HCT116 (cell line): ENCODE measurements around the gene CDH4. TPM values are rescaled to one million over a fixed set of nuclear protein-coding genes. Genes with fewer than 3 reads are reported as not detected.
"Not testable (repeated sequence)": the region's sequence is repeated elsewhere in the genome, so short reads cannot be mapped to it uniquely, and the experiment has no call there.

Source experiments
- ATAC-seq: fragments of 200-7000 bp; cut with Tn5 transposase; 2 replicates; pipeline ENCODE4 v1.9.1; 2020; ENCODE audit warnings: mild to moderate bottlenecking, moderate library complexity
- BruUV-seq: library from RNA; stranded (reverse); fragments of 400-500 nt; replicated peaks from 2 replicates; lab custom pipeline; 2021; lab: Mats Ljungman, UMichigan
- CTCF ChIA-PET: fragments of 300-600 bp; sonication (Branson Sonifier 250); formaldehyde crosslinking; loops from one replicate; lab custom pipeline; 2021; ENCODE audit warnings: antibody characterized with exemption; lab: Charles Lee
- POLR2A ChIA-PET: fragments of 300-600, 350-600 bp; sonication (Branson Sonifier 250); formaldehyde crosslinking; loops from one replicate; lab custom pipeline; 2021; ENCODE audit warnings: antibody characterized with exemption; lab: Charles Lee
- RAD21 ChIA-PET, 2 experiments: fragments of 300-600 bp; sonication (Branson Sonifier 250); formaldehyde crosslinking; loops; one replicate each; lab custom pipeline; 2023; ENCODE audit warnings: low total read pairs in 2 of 2; ENCODE audit not compliant: uncharacterized antibody in 2 of 2, unreplicated experiment in 2 of 2, low non-redundant PET in 1 of 2; lab: Charles Lee
- DNase-seq: peaks from one replicate; pipeline ENCODE4 v3.0.0-alpha.2; 2010; ENCODE audit warnings: low read depth, low spot score
- H2AFZ ChIP-seq: fragments of 200-600 bp; shearing (Covaris generic), sonication (generic); 2 replicates; pipeline ENCODE4 v1.6.1; 2017; ENCODE audit warnings: low read depth, mixed run types, mixed read lengths, antibody characterized with exemption, low read length; ENCODE audit not compliant: poor library complexity, severe bottlenecking
- H3K27ac ChIP-seq: 2 replicates; pipeline ENCODE4 v1.5.1; 2012; ENCODE audit warnings: low read depth, low read length
- H3K27me3 ChIP-seq: fragments of 200-600 bp; sonication (generic); 2 replicates; pipeline ENCODE4 v1.6.1; 2016; ENCODE audit warnings: mixed run types, low read length, mixed read lengths; ENCODE audit not compliant: insufficient read depth
- H3K36me3 ChIP-seq, 2 experiments: fragments of 200-500 bp in 1 of 2; fragments of 200-600 bp in 1 of 2; sonication (Bioruptor generic) in 1 of 2; sonication (generic) in 1 of 2; 2 replicates each; pipeline versions ENCODE4 v1.5.1 to v1.6.1; 2014 to 2016; ENCODE audit warnings: low read length in 2 of 2, inconsistent platforms in 1 of 2, mixed read lengths in 1 of 2, mixed run types in 1 of 2; ENCODE audit not compliant: insufficient read depth in 2 of 2, control insufficient read depth in 1 of 2
- H3K4me1 ChIP-seq, 2 experiments: fragments of 200-600 bp in 1 of 2; sonication (generic) in 1 of 2; 2 replicates each; pipeline versions ENCODE4 v1.5.1 to v1.6.1; 2012 to 2017; ENCODE audit warnings: low read length in 2 of 2, inconsistent platforms in 1 of 2, mild to moderate bottlenecking in 1 of 2, mixed read lengths in 1 of 2, mixed run types in 1 of 2, moderate library complexity in 1 of 2; ENCODE audit not compliant: insufficient read depth in 2 of 2, control insufficient read depth in 1 of 2
- H3K4me2 ChIP-seq: fragments of 200-600 bp; sonication (generic); 2 replicates; pipeline ENCODE4 v1.6.1; 2017; ENCODE audit warnings: mixed run types, low read length, mixed read lengths
- H3K4me3 ChIP-seq, 2 experiments: fragments of 200-600 bp in 1 of 2; sonication (generic) in 1 of 2; replicated peaks in 1 of 2; 2 replicates each; pipeline ENCODE4 v1.5.1; 2011 to 2016; ENCODE audit warnings: low read length in 2 of 2, control low read depth in 1 of 2, low read depth in 1 of 2, mild to moderate bottlenecking in 1 of 2, mixed read lengths in 1 of 2, mixed run types in 1 of 2
- H3K79me2 ChIP-seq: fragments of 200-600 bp; sonication (generic); 2 replicates; pipeline ENCODE4 v1.6.1; 2017; ENCODE audit warnings: mild to moderate bottlenecking, mixed run types, low read length, moderate library complexity, mixed read lengths; ENCODE audit not compliant: insufficient read depth
- H3K9ac ChIP-seq: fragments of 200-600 bp; sonication (generic); 2 replicates; pipeline ENCODE4 v1.6.1; 2016; ENCODE audit warnings: low read length, mixed read lengths
- H3K9me2 ChIP-seq: fragments of 200-600 bp; sonication (generic), shearing (Covaris generic); 2 replicates; pipeline ENCODE4 v1.6.1; 2017; ENCODE audit warnings: mixed run types, mild to moderate bottlenecking, moderate library complexity; ENCODE audit not compliant: insufficient read depth
- H3K9me3 ChIP-seq, 2 experiments: fragments of 200-500 bp in 1 of 2; fragments of 200-600 bp in 1 of 2; sonication (Bioruptor generic) in 1 of 2; sonication (generic) in 1 of 2; 2 replicates each; pipeline ENCODE4 v1.6.1; 2014 to 2017; ENCODE audit warnings: low read length in 2 of 2, mixed read lengths in 2 of 2, inconsistent platforms in 1 of 2, low read depth in 1 of 2, mild to moderate bottlenecking in 1 of 2, mixed run types in 1 of 2, moderate library complexity in 1 of 2; ENCODE audit not compliant: control insufficient read depth in 1 of 2, insufficient read depth in 1 of 2
- H4K20me1 ChIP-seq: fragments of 200-600 bp; sonication (generic), shearing (Covaris generic); 2 replicates; pipeline ENCODE4 v1.6.1; 2017; ENCODE audit warnings: mixed run types, mild to moderate bottlenecking, moderate library complexity; ENCODE audit not compliant: insufficient read depth
- CBX3 ChIP-seq: IDR thresholded peaks from 2 replicates; pipeline ENCODE4 v1.6.1; 2012; ENCODE audit warnings: low read depth
- CEBPB ChIP-seq: IDR thresholded peaks from 2 replicates; pipeline ENCODE4 v1.6.1; 2012; ENCODE audit warnings: low read depth
- EGR1 ChIP-seq: IDR thresholded peaks from 2 replicates; pipeline ENCODE4 v1.6.1; 2012; ENCODE audit warnings: low read depth
- EZH2 ChIP-seq: fragments of 200-600 bp; sonication (generic); IDR thresholded peaks from 2 replicates; pipeline ENCODE4 v1.6.1; 2017; ENCODE audit warnings: antibody characterized with exemption, mixed run types
- EZH2phosphoT487 ChIP-seq: fragments of 200-600 bp; IDR thresholded peaks from 2 replicates; pipeline ENCODE4 v1.6.1; 2018; ENCODE audit warnings: antibody characterized with exemption, borderline replicate concordance
- POLR2AphosphoS5 ChIP-seq: IDR thresholded peaks from 2 replicates; pipeline ENCODE4 v1.6.1; 2011; ENCODE audit warnings: mild to moderate bottlenecking, low read depth, low read length, moderate library complexity
- RAD21 ChIP-seq: IDR thresholded peaks from 2 replicates; pipeline ENCODE4 v1.6.1; 2012; ENCODE audit warnings: low read depth, mild to moderate bottlenecking
- REST ChIP-seq: IDR thresholded peaks from 2 replicates; pipeline ENCODE4 v1.6.1; 2012; ENCODE audit warnings: low read depth
- SP1 ChIP-seq: IDR thresholded peaks from 2 replicates; pipeline ENCODE4 v1.6.1; 2012; ENCODE audit warnings: low read depth
- TCF7L2 ChIP-seq: IDR thresholded peaks from 2 replicates; pipeline ENCODE4 v1.7.0; 2011; ENCODE audit warnings: borderline replicate concordance, inconsistent platforms; ENCODE audit not compliant: insufficient read depth, insufficient read length; ENCODE audit errors: extremely low read depth
- YY1 ChIP-seq: IDR thresholded peaks from 2 replicates; pipeline ENCODE4 v1.6.1; 2011; ENCODE audit warnings: low read length, low read depth, moderate library complexity, mild to moderate bottlenecking; ENCODE audit not compliant: insufficient replicate concordance; ENCODE audit errors: extremely low read depth
- ZFX ChIP-seq: fragments of 450-650 bp; IDR thresholded peaks from 2 replicates; pipeline ENCODE4 v1.6.1; 2017
- intact Hi-C: fragments of 100-400 bp; cut with micrococcal nuclease; formaldehyde crosslinking; loops from 2 replicates; pipeline ENCODE4 v1.10.0; 2022
- total RNA-seq: library from RNA; stranded (reverse); gene quantifications from one replicate; pipeline ENCODE4 v1.2.1, GENCODE V29; 2021; ENCODE audit not compliant: unreplicated experiment

Gene CDH4
- total RNA-seq, 1 experiment from 2014 or later = not detected

- H3K4me2 ChIP-seq, H3K36me3 ChIP-seq, H3K27me3 ChIP-seq, RAD21 ChIA-PET, ATAC-seq, H3K4me3 ChIP-seq, BruUV-seq, H3K9ac ChIP-seq, H4K20me1 ChIP-seq, DNase-seq, intact Hi-C loops, H3K9me2 ChIP-seq, H3K27ac ChIP-seq, POLR2A ChIA-PET, CTCF ChIA-PET, H2AFZ ChIP-seq, H3K79me2 ChIP-seq, H3K4me1 ChIP-seq: not testable (repeated sequence)
- H3K9me3 ChIP-seq = peaks cover 0 to 12% of the 10 kb centered on the region in 2 experiments; a peak in 2 of 4 replicates
Measured at GRCh38 chr20:61273024-61273423, 21.0 kb downstream of the CDH4 start.

- RAD21 ChIA-PET, H3K4me3 ChIP-seq, H4K20me1 ChIP-seq, H3K79me2 ChIP-seq, H3K9ac ChIP-seq, H3K4me1 ChIP-seq, H3K9me2 ChIP-seq, H3K36me3 ChIP-seq, BruUV-seq, DNase-seq, intact Hi-C loops, H3K4me2 ChIP-seq, ATAC-seq, H2AFZ ChIP-seq, POLR2A ChIA-PET, H3K27me3 ChIP-seq, H3K27ac ChIP-seq, CTCF ChIA-PET: not testable (repeated sequence)
- H3K9me3 ChIP-seq = peaks cover under 1 to 18% of the 10 kb centered on the region in 2 experiments; a peak in 2 of 4 replicates
Measured at GRCh38 chr20:61273666-61274065, 21.6 kb downstream of the CDH4 start.

- BruUV-seq = no TSS peak
- ChIA-PET CTCF (no interaction called here), RAD21 (no interaction called here), POLR2A (no interaction called here)
- no peak overlapping the region for H3K27ac ChIP-seq
- no peaks in the 10 kb centered on the region for H3K9me2 ChIP-seq
- H3K4me1 ChIP-seq = no peaks in the 10 kb centered on the region
- H2AFZ ChIP-seq = no peak overlapping the region
- H4K20me1 ChIP-seq = no peaks in the 10 kb centered on the region
- peaks cover 4 to 15% of the 10 kb centered on the region in 2 experiments; a peak in 2 of 4 replicates for H3K9me3 ChIP-seq
- no peaks in the 10 kb centered on the region for H3K79me2 ChIP-seq
- DNase-seq (no peak), ATAC-seq (no peak)
- no peak overlapping the region for H3K4me3 ChIP-seq
- H3K9ac ChIP-seq = no peak overlapping the region
- intact Hi-C loops = no loop called here
- no peaks in the 10 kb centered on the region for H3K27me3 ChIP-seq
- no peak overlapping the region for H3K4me2 ChIP-seq
- H3K36me3 ChIP-seq = no peaks in the 10 kb centered on the region
- TF ChIP-seq TCF7L2 (no peak), YY1 (no peak), CEBPB (no peak), REST (no peak), EZH2phosphoT487 (no peak), CBX3 (no peak), EZH2 (no peak), EGR1 (no peak), SP1 (no peak), RAD21 (no peak), POLR2AphosphoS5 (no peak), ZFX (no peak)
Measured at GRCh38 chr20:61274326-61274725, 22.3 kb downstream of the CDH4 start.
